Measurements from ENCODE around the gene KLB.

Gene KLB

DNA sequence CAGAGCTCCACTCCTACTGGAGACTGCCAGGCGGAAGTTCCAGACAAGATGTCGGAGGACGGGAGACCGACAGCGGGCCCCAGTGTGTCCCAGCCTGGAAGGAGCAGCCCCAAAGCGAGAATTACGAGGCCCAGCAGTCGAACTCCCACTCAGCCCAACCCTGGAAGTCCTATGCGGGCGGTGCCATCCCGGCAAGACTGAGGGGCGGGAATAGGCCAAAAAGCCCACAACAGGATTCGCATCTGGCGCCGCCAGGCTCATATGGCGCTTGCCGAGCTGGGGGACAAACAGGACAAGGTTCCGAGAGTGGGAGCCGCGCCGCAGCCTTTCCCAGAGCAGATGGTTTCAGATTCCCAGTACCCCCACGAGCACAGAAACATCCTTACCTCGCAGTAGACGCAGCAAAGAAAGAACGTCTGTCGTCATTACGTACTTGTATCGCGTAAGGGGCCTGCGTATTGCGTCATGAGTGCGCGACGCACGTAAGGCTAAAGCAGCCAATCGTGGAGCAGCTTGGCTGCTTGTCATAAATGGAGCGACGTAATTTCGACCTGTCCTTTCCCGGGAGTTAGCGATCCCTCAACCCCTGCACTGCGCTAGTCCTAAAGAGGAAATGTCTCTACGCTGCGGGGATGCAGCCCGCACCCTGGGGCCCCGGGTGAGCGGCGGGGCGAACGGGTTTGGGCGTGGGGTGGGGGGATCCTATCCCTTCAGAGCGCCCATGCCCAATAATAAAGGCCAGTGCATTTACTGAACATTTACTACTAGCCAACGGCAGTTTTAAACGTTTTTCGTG is 52.0 kb downstream of the KLB start, which contains the start of the genes LIAS and RPL9:
TSS of gene LIAS (plus strand) at position 552 of the 796 bp plus-strand sequence. CDS start at position 614, 62 bp downstream.
TSS of gene RPL9 (minus strand) at position 418 of the 796 bp plus-strand sequence. CDS start 483 bp downstream, outside the sequence.
- peak; percentile 87 to 93 (median 92) for DNase-seq (ENCODE audit: low read depth in 2 of 3, low spot score in 1 of 3)

DNA sequence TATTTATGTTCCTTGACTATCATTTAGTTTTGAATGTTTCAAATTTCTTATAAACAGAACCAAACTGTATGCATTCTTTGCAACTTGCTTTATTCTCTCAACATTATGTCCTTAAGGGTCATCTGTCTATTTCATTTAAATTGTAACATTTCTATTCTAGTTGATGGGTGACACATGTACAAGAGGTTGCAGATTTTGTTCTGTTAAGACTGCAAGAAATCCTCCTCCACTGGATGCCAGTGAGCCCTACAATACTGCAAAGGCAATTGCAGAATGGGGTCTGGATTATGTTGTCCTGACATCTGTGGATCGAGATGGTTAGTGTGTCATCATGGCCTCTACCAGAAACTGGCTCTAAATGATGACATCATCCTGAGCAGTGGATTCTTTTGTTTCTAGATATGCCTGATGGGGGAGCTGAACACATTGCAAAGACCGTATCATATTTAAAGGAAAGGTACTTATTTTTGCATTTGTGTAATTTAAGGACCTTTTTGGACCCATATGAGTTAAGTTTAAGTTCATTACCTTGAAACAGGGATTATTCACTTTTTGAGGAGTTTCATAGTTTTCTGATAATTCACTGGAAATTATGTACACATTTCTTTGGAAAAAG is 58.3 kb downstream of the KLB start:
- no peak for DNase-seq (ENCODE audit: low read depth in 2 of 3, low spot score in 1 of 3)

DNA sequence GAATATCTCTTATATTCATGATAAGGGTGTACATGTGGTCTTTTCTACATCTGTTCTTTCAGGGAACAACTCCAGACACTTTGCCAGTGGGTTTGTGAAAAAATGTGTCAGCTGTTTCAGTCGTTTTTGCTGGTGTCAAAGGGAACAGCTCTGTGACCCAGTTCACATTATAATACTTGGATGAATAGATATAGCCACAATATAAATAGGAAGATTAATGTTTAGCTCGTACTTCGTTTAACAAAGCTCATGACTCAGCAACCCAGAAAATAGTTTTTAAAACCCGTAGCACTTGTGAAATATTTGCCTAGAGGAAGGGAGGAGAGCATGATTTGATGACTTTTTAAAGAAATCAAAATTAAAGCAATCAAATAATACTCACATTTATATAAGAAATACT is 60.0 kb downstream of the KLB start:
- DNase-seq (ENCODE audit: low read depth in 2 of 3, low spot score in 1 of 3), result no peak

DNA sequence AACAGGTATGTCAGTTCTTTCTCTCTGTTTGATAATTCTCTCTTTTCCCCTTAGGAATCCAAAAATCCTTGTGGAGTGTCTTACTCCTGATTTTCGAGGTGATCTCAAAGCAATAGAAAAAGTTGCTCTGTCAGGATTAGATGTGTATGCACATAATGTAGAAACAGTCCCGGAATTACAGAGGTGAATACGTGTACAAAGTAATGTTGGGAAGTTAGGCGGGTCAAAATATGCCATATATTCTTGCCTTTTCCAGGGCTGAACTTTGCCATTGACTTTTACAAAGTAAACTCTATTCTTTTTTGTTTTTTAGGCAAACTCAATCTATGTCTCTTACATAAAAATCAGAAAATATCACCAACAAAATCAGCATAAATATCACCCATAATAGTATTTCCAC is 60.7 kb downstream of the KLB start:
- DNase-seq (ENCODE audit: low read depth in 2 of 3, low spot score in 1 of 3), result no peak

DNA sequence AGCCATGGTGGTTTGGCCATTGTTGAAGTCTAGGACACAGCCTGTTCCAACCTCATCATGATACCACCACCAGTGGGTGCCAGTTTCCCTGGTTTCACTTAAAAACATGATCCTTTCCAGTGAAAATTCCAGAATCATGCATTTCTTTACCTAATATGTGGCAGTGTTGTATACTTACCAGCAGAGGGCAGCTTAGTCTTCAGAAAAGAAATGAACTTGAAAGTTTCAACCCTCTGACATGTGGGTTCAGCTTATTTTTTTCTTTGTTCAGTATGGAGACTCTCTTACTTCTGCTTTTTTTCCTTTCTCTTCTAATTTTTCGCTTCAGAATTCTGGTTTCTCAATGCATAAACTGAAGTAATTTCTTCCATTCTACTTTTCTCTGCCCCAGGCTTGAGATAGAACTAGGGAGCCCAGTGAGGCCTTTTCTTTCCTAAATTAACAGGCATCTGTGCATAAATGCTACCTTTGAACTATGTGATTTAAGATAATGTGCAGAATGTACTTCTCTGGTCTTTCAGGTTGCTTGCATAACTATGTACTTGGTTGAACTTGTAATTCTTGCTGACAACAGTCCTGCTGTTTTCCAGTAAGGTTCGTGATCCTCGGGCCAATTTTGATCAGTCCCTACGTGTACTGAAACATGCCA is 62.8 kb downstream of the KLB start:
- no peak for DNase-seq (ENCODE audit: low read depth in 2 of 3, low spot score in 1 of 3)

DNA sequence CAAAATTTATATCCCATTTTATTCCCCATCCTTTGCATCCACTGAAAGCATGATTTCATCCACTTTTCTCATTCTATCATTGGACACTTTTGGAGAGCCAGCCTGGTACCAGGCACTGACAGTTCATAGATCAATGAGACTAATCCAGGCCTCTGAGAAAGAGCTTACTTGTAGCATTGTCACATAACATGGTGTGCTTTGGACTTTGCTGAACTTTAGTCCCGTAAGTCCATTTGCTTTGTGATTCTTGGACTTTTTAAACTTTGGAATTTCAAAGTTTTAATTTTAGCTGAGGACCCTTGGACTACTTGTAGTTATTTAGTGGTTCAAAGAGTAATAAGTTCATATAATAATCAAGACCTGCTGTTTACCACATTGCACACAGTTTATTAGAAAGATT is 63.7 kb downstream of the KLB start:
- DNase-seq (ENCODE audit: low read depth in 2 of 3, low spot score in 1 of 3), result no peak

DNA sequence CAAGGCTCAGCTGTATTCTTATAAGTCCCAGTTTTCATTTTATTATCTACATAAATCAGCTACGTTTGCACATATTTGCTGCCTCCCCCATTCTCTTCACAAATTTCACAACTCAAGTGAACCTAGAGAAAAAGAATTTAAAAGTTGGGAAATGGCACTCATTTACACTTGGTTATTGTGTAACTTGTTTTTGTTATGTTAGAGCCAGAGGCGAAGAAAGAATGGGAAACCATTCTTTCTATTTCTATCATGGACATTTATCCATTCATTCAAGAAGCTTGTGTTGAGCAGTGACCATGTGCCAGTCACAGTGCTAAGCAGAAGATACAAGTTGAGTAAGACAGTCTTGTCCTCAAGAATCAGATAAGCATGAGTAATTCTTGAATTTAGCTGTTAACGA is 65.7 kb downstream of the KLB start:
- no peak for DNase-seq (ENCODE audit: low read depth in 2 of 3, low spot score in 1 of 3)

DNA sequence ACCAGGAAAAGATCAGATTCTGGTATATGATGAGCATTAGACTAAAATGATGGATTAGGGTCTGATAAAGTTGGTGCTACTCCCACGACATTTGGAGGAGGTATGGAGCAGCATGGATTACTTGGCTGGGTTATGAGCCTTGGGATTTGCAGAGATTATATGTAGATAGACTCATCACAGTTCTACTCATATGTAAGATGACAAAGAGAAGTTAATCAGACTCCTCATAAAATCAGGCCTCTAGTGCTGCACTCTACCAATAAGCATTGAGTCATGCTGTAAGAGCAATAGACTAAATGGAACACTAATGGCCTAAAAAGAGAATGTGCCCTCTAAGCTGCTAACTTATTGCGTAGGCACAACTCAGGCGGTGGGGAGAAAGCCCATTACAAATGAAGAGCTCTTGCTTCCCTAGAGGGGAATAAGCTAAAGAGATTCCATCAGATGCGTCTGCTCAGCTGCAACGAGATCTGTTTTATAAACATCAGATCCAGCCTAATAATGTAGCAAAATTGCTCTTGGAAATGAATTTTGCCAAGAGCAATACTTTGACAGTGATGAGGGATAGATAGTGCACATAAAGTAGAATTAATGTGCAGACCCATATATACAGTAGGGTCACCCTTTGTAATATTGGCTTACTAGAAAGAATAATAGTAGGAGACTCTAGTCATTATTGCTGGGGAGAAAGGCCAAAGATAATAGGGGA is 69.6 kb downstream of the KLB start:
- DNase-seq (ENCODE audit: low read depth in 2 of 3, low spot score in 1 of 3), result no peak

DNA sequence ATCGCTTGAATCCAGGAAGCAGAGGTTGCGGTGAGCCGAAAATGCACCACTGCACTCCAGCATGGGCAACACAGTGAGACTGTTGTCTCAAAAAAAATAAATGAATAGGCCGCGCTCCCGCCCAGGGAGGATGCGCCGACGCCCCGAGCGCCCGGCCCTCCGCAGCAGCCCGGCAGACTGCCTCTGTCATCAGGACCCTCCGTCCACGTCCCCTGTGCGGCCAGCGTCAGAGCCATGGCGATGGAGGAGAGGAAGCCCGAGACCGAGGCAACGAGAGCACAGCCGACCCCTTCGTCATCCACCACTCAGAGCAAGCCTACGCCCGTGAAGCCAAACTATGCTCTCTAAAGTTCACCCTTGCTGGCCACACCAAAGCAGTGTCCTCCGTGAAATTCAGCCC is 73.5 kb downstream of the KLB start:
- DNase-seq (ENCODE audit: low read depth in 2 of 3, low spot score in 1 of 3), result no peak

DNA sequence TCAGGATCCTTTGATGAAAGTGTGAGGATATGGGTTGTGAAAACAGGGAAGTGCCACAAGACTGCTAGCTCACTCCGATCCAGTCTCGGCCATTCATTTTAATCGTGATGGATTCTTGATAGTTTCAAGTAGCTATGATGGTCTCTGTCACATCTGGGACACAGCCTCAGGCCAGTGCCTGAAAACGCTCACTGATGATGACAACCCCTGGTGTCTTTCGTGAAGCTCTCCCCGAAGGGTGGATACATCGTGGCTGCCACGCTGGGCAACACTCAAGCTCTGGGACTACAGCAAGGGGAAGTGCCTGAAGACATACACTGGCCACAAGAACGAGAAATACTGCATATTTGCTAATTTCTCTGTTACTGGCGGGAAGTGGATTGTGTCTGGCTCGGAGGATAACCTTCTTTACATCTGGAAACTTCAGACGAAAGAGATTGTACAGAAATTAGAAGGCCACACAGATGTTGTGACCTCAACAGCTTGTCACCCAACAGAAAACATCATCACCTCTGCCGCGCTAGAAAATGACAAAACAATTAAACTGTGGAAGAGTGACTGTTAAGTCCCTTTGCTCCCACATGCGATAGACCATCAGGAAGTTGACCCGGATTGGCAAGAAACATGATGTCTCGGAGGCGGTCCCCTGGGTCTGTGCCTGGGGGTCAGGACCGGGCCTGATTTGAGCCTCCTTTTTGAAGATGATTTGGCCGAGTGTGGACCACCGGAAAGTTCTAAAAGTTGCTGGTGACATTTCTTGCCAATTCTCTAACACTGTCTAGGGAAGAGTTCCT is 74.4 kb downstream of the KLB start:
- no peak for DNase-seq (ENCODE audit: low read depth in 2 of 3, low spot score in 1 of 3)

DNA sequence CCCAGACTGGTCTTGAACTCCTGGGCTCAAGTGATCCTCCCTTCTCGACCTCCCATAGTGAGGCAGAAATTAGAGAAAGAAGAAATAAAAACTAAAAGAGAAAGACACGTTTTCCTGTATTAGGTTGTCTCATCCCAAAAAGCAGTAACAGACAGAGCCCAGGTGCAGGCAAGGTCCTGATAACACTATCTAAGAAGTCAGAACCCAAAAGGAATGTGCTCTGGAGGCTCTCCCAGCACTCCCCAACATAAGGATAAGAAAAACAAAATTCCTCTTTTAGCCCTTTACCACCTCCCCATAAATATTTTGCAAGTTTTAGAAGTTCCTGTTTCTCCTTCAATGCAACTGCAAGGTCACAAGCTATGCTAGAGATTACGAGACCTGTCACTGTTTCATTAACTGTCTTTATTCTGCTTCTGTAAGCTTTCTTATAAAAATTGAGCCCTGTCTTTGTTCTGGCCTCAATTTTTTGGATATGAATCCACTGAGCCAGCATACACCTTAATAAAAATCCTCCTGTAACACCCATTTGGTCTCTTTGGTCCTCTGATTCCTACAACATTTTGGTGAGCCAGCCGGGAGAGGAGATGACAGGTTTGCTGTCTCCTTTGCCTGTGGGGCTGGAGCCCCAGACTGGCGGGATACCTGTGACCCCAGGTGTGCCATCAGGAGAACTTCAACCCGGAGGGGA is 78.0 kb downstream of the KLB start:
- DNase-seq (ENCODE audit: low read depth in 2 of 3, low spot score in 1 of 3), result no peak

DNA sequence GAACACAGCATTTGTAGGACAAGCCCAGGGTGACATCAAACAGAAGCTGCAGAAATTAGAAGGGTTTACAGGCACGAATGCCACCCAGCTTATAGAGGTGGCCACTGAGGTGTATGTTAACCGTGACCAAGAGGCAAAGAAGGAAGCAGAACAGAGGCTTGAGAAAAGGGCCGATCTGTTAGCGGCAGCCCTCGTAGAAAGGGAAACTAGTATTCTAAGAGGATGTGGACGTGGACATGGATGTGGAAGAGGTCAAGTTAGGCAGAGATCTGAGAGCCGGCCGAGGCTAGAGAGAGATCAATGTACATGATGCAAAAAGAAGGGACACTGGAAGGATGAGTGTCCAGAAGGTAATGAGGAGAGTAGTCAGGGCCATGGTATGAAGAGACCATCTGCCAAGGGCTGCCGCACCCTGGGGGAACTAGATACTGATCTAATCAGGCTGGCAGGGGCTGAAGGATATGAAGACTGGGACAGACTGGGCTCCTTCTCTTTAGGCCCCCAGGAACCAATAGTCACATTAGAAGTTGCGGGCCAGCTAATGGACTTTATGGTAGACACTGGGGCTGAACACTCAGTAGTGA is 79.6 kb downstream of the KLB start:
- no peak for DNase-seq (ENCODE audit: low read depth in 2 of 3, low spot score in 1 of 3)

DNA sequence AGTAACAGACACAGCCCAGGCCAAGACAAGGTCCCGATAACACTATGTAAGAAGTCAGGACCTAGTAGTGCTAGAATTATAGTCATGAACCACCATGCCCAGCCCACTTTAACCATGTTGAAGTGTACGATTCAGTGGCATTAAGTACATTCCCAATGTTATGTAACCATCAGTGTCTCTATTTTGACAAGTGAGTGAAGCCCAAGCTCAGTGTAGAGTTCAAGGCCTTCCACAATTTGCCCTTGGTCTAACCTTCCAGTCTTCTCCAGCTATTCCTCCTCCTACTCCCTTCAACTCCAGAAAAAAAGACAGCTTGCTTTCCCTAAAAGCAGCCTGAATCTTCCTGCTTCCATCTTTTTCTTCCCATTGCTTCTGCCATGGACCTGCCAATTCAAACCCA is 83.6 kb downstream of the KLB start:
- DNase-seq (ENCODE audit: low read depth in 2 of 3, low spot score in 1 of 3), result no peak

DNA sequence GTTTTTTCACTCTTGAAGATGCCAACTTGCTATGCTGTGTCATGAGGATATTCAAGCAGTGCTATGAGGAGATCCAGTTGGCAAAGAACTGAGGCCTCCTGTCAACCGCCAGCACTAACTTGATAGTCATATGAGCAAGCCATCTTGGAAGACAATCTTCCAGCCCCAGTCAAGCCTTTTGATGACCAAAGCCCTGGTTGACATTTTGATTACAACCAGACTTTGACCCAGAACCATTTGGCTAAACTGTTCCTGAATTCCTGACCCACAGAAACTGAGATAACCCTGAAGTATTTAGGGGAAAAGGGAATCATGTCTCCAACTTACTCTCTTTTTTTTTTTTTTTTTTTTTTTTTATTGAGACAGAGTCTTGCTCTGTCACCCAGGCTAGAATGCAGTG is 87.6 kb downstream of the KLB start:
- no peak for DNase-seq (ENCODE audit: low read depth in 2 of 3, low spot score in 1 of 3)

DNA sequence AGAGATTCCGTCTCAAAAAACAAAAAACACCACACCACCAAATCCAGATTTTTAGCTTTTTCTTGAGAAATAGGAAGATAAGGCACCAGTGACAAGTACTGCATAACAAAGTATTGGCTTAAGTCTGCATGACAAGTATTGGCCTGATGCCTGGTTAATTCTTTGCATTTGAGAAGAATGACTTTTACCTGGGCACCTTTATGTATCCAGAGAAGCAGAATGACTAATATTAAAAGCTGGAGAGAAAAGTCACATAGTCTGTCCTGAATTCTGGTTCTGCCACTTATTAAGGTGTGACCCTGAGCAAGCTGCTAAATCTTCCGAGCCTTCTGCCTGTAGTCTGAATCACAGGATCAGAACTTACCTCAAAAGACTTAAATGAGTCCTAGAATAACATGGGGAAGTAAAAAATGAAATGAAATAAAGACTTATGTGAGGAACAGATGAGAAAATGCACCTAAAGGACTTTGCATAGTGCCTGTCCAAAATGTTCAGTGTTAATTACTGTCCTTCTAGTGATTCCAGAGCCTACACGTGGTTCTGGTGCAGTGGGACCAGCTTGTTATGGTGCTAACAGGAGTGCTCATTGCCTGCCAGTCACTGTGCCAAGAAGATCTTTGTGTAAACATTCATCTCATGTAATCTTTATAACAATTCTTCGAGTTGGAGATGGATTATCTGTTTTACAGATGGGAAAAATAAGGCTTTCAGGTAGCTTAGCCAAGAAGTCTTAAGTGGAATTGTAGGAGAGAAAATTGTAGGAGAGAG is 88.9 kb downstream of the KLB start:
- DNase-seq (ENCODE audit: low read depth in 2 of 3, low spot score in 1 of 3), result no peak

DNA sequence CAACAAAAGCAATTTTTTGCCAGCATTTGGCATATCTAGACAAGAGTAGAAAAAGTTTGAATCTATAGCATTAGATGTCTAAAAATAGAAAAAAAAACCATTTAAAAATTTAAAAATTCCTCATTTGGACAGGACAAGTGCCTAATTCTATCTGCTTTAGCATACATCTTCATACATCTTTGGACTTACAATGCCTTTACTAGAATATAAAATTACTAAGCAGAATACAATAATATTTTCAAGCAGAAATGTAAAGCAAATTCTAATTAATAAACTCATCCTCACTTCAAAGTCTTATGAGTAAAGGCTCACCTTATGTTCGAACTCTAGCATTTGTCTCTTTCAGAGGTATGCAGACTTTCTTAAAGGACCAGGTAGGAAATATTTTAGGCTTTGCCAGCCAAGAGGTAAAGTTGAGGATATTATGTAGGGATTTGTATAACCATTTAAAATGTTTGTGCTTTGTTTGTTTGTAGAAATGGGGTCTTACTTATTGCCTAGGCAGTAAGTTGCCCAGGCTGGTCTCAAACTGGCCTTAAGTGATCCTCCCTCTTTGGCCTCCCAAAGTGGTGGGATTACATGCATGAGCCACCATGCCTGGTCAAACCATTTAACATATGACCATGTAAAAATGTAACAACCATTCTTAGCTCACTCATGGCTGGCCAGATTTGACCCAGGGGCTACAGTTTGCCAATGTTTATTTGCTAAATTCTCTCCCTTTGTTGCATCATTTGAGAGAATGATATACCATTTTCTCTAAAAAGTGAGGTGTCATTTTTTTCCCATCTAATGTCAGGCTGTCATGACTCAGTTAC is 91.4 kb downstream of the KLB start:
- DNase-seq (ENCODE audit: low read depth in 2 of 3, low spot score in 1 of 3), result no peak

DNA sequence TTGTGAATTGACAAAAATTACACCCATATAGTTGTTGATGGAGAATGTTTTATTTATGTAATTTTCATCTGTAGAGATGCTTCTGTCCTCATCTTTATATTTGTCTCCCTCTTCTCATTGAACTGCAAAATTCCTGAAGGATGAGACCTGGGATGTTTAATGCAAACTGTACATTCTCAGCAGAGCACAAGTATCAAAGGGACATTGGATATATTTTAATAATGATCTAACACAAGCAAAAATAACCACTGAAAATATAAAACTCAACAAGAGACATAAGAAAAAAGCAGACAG is 91.9 kb downstream of the KLB start:
- no peak for DNase-seq (ENCODE audit: low read depth in 2 of 3, low spot score in 1 of 3)

All from stimulated activated CD4-positive, alpha-beta T cell treated with anti-CD3 and anti-CD28 coated beads, Interleukin-12 subunit alpha, Interleukin-12 subunit beta, amount 100 ng/mL, for 48 hours (primary cell).